Osteocyte (in vitro differentiated cells): ENCODE data around the gene CETN3. TPM values are rescaled to one million over a fixed set of nuclear protein-coding genes. Genes with fewer than 3 reads are reported as not detected.

Experiments
- DNase-seq: peaks from one replicate; pipeline ENCODE4 v3.0.0; 2021; ENCODE audit warnings: mixed read lengths; ENCODE audit not compliant: unreplicated experiment; ENCODE audit errors: extremely low spot score
- H3K27ac Mint-ChIP-seq: one replicate; pipeline ENCODE4 v1.8.0; 2021; ENCODE audit warnings: mild to moderate bottlenecking, mixed read lengths; ENCODE audit not compliant: unreplicated experiment
- H3K27me3 Mint-ChIP-seq: one replicate; pipeline ENCODE4 v1.8.0; 2021; ENCODE audit warnings: mixed read lengths; ENCODE audit not compliant: unreplicated experiment
- H3K36me3 Mint-ChIP-seq: one replicate; pipeline ENCODE4 v1.8.0; 2021; ENCODE audit warnings: mixed read lengths; ENCODE audit not compliant: unreplicated experiment
- H3K4me1 Mint-ChIP-seq: one replicate; pipeline ENCODE4 v1.8.0; 2021; ENCODE audit warnings: mixed read lengths; ENCODE audit not compliant: unreplicated experiment
- H3K4me3 Mint-ChIP-seq: one replicate; pipeline ENCODE4 v1.8.0; 2021; ENCODE audit warnings: mild to moderate bottlenecking, moderate library complexity, mixed read lengths; ENCODE audit not compliant: unreplicated experiment
- H3K9me3 Mint-ChIP-seq: one replicate; pipeline ENCODE4 v1.8.0; 2021; ENCODE audit warnings: mixed read lengths; ENCODE audit not compliant: unreplicated experiment
- long read RNA-seq: library from polyadenylated mRNA; unstranded; transcript quantifications from one replicate; pipeline ENCODE4 v2.0.0, GENCODE V29; 2021
- total RNA-seq: library from RNA; stranded (reverse); gene quantifications from 2 replicates; pipeline ENCODE4 v1.2.1, GENCODE V29; 2021
- TF ChIP-seq, protein P1 (sequence below): fragments of 200-600 bp; sonication (generic); IDR thresholded peaks from 2 replicates; pipeline ENCODE4 v1.5.0; 2021; ENCODE audit warnings: antibody characterized with exemption, mild to moderate bottlenecking, moderate library complexity

Gene CETN3
- 17.8 and 19.7 TPM in 2 replicates for total RNA-seq
- long read RNA-seq, transcript CETN3-201 (5 exons, 2,432 nt) = major isoform, 17 of 19 reads
- long read RNA-seq, partial matches to known transcripts = 1 of 19 reads
- long read RNA-seq, other reads (novel, unspliced or antisense) = 0 of 19 reads

DNA sequence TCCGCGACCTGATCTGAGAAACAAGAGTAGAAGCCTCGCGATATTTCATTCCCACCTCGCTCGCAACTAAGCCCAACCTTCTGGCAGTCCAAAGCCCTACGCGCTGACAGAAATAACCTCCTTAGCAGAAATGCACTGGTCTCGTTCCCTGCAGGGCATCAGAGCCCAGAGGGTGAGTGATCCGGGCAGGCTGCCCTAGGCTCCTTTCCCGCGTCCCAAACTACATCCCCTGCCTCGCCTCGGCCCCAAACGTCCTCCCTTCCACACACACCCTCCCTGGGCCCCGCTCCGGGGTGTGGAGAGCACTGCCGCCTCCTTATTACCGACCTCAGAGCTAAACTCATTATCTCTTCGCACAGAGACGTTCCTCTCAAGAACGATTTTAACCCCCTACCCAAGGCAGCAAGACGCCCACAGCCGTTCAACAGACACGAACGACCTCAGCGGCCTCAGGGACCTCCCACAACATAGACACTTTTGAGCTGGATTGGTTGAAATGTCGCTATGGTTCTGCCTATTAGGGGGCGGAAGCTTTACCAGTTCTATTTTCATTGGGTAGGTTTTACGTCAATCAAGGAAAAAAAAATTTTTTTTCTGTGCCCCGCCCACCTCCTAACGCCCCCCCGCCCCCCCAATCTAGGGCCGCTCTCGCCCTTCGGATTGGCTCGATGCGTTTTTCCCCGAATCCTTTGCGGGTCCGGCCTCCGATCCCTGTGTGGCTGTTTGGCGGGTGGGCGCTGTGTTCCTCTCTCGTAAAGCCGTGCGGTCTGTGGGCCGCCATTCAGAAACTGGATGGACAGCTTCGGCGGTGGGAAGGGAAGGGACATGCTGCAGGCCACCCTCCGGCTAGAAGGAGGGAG is at the start of gene CETN3:
Gene CETN3, minus strand, starts transcription at position 439 of the 860 bp plus-strand sequence. Its CDS starts 95 bp downstream, at position 344.
- H3K4me1 Mint-ChIP-seq = peaks cover 15% of the 10 kb centered on the region
- TF ChIP-seq, protein P1, sequence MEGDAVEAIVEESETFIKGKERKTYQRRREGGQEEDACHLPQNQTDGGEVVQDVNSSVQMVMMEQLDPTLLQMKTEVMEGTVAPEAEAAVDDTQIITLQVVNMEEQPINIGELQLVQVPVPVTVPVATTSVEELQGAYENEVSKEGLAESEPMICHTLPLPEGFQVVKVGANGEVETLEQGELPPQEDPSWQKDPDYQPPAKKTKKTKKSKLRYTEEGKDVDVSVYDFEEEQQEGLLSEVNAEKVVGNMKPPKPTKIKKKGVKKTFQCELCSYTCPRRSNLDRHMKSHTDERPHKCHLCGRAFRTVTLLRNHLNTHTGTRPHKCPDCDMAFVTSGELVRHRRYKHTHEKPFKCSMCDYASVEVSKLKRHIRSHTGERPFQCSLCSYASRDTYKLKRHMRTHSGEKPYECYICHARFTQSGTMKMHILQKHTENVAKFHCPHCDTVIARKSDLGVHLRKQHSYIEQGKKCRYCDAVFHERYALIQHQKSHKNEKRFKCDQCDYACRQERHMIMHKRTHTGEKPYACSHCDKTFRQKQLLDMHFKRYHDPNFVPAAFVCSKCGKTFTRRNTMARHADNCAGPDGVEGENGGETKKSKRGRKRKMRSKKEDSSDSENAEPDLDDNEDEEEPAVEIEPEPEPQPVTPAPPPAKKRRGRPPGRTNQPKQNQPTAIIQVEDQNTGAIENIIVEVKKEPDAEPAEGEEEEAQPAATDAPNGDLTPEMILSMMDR = no peak
- peaks cover 8% of the 10 kb centered on the region for H3K36me3 Mint-ChIP-seq
- H3K27me3 Mint-ChIP-seq = no peaks in the 10 kb centered on the region
- H3K4me3 Mint-ChIP-seq = no peak within 1 kb of the TSS
- DNase-seq = peak; percentile 97
- H3K9me3 Mint-ChIP-seq = no peaks in the 10 kb centered on the region
- H3K27ac Mint-ChIP-seq = no peak within 1 kb of the TSS

DNA sequence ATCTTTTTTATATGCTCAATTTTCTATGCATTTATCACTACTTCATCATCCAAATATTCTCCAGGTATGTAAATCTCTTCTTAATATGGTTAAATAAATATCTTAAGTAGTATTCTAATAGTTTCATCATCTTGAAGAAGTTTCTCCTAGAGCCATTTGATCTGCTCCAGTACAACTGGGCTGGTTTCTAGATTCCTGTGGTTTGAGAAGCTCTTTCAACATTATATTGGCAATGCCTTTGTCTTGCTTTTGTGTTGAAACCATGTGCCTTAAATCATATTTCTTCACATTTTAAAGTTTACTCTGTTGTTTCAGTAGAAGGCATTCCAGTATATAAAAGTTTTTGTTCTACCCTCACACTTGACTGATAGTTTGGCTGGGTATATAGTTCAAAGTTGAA is 37.4 kb upstream of the CETN3 start:
- Mint-ChIP-seq H3K4me3 (no peak overlapping the region), H3K27me3 (no peaks in the 10 kb centered on the region), H3K9me3 (peaks cover 3% of the 10 kb centered on the region), H3K27ac (no peak overlapping the region), H3K36me3 (no peaks in the 10 kb centered on the region), H3K4me1 (no peaks in the 10 kb centered on the region)
- no peak for DNase-seq
- TF ChIP-seq, protein P1 = no peak

DNA sequence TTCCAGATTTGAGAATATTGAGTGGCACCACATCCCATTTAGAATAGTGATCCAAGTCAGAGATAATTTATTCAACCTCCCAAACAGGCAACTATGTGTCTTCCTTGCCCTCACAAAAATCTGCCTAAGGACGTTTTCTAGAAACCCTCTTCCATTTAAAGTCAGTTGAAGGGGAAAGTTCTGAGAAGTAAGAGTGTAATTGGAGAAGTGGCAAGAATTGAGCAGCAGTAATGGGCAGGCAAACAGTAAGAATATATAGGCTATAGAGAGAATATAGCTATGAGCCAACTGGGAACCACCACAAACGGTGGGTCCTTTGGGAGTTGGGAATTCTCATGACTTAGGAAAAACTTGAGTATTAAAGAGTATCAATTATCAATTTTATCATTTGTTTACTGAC is 31.1 kb upstream of the CETN3 start:
- no peak for DNase-seq
- Mint-ChIP-seq H3K4me1 (peaks cover 10% of the 10 kb centered on the region), H3K36me3 (no peaks in the 10 kb centered on the region), H3K27me3 (peaks cover 19% of the 10 kb centered on the region), H3K9me3 (no peaks in the 10 kb centered on the region), H3K27ac (no peak overlapping the region), H3K4me3 (peak overlapping the region; percentile 87)
- TF ChIP-seq, protein P1 = no peak

DNA sequence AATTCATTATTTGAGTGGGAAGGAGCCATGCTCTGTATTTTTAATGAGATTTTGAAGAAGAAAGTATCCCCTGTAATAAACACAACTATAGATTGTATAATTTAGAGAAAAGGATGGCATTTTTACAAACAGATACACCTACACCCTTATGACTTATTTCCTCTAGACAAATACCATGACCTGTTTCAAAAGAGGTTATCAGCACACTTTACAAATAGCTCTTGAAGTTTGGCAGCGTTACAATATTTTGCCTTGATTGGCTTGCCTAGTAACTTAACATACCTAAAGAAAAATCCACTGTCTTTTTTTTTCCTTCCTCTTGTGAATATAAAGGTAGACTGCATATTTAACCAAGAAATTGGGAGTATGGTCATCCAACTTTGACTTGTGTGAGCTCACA is 28.5 kb upstream of the CETN3 start:
- DNase-seq = no peak
- Mint-ChIP-seq H3K9me3 (no peaks in the 10 kb centered on the region), H3K36me3 (no peaks in the 10 kb centered on the region), H3K4me3 (no peak overlapping the region), H3K27ac (no peak overlapping the region), H3K27me3 (peaks cover 24% of the 10 kb centered on the region), H3K4me1 (peaks cover 10% of the 10 kb centered on the region)
- TF ChIP-seq, protein P1 = no peak

DNA sequence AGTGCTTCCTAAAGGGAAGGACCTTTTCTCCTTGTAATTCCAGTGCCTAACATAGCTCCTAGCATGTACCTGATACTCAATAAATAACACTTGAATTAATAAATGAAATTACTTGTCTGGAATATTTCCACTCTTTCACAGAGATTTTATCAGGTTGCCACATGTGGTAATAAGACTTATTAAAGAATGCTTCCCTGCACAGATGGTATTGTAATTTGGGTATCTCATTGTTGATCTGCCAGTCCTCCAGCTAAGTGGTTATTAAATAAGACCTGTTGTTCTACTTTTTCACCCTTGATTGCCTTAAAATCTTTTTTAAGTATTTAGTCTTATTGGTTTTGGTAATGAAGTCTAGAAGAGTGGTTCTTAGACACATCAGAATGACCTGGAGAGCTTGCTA is 28.1 kb upstream of the CETN3 start:
- H3K36me3 Mint-ChIP-seq = no peaks in the 10 kb centered on the region
- no peak for DNase-seq
- peaks cover 24% of the 10 kb centered on the region for H3K27me3 Mint-ChIP-seq
- peaks cover 10% of the 10 kb centered on the region for H3K4me1 Mint-ChIP-seq
- no peak overlapping the region for H3K27ac Mint-ChIP-seq
- TF ChIP-seq, protein P1 = no peak
- no peak overlapping the region for H3K4me3 Mint-ChIP-seq
- no peaks in the 10 kb centered on the region for H3K9me3 Mint-ChIP-seq
